GM18519 (cell line): ENCODE data around the gene TGFBR2.

Source experiments
- ATAC-seq: cut with Tn5 transposase; IDR thresholded peaks from one replicate; pipeline ENCODE4 v1.9.1; 2021; ENCODE audit warnings: mild to moderate bottlenecking, moderate library complexity; ENCODE audit not compliant: unreplicated experiment, low FRiP score

TGFBR2 gene

DNA sequence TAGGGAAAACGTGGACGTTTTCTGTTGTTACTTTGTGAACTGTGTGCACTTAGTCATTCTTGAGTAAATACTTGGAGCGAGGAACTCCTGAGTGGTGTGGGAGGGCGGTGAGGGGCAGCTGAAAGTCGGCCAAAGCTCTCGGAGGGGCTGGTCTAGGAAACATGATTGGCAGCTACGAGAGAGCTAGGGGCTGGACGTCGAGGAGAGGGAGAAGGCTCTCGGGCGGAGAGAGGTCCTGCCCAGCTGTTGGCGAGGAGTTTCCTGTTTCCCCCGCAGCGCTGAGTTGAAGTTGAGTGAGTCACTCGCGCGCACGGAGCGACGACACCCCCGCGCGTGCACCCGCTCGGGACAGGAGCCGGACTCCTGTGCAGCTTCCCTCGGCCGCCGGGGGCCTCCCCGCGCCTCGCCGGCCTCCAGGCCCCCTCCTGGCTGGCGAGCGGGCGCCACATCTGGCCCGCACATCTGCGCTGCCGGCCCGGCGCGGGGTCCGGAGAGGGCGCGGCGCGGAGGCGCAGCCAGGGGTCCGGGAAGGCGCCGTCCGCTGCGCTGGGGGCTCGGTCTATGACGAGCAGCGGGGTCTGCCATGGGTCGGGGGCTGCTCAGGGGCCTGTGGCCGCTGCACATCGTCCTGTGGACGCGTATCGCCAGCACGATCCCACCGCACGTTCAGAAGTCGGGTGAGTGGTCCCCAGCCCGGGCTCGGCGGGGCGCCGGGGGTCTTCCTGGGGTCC lies at the start of gene TGFBR2:
TSS of gene TGFBR2 (plus strand) at position 301 of the 731 bp plus-strand sequence. CDS start at position 584, 283 bp downstream.
- peak; percentile 59 for ATAC-seq

DNA sequence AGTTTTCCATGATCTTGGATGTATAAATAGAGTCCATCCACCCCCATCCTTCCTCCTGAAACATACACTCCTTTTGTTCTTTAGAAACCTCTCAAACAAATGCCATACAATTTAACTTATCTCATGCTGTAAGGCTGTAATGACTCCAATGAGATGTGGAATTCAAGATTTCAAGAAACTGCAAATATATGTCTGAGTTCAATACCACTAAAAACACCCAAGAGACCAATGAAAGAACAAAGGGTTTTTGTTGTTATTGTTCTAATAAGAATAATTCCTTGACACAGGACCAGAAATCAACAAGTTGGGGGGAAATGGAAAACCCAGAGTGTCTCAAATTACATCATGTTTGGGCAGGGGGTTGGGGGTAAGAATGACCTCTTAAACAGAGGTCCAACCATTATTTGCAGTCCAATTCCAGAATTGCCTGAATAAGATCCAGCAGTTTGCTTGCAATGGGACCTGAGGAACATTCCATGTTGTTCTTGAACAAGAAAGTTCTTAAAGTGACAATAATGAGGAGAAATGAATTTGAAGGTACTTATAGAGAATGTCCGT lies 48.6 kb upstream of the TGFBR2 start:
- ATAC-seq, result no peak

DNA sequence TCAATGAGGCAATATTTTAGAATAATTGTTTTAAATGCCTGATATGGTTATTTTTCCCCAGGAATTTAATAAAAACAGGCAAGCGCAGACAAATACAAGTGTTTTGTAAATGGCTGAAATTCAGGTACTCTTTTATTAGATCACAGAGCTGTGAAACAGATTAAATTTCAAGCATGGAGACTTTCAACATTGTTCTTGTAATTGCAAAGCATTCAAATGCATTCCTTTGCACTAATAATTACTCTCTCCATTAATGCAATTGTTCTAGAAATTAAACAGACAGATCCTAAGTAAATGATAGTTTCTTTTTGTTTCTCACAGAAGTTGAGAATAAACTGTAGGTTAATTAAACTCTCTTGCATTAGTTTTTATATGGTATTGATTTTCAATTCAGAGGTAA lies 42.4 kb upstream of the TGFBR2 start:
- no peak for ATAC-seq

DNA sequence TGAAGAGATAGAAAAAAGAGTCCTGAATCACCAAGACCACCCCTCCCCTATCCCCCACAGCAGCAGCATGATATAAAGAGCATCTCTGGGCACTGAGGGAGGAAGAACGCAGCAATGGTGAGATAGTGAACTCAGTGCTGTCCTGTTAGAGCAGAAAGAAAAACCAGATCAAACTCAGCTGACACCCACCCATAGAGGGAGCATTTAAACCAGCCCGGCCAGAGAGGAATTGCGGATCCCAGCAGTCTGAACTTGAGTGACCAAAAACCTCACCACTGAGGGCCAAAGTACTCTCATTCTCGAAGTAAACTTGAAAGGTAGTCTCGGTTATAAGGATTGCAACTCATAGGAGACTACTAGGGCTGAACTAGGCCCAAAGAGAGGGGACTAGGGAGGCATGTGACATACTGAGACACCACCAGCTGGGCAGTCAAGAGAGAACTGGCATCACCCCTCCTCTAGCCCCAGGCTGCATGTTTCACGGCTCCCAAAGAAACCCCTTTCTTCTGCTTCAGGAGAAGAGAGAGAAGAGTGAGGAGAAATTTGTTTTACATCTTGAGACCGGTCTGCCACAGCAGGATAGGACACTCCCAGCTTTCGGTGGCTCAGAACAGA lies 39.2 kb upstream of the TGFBR2 start:
- ATAC-seq, result no peak

DNA sequence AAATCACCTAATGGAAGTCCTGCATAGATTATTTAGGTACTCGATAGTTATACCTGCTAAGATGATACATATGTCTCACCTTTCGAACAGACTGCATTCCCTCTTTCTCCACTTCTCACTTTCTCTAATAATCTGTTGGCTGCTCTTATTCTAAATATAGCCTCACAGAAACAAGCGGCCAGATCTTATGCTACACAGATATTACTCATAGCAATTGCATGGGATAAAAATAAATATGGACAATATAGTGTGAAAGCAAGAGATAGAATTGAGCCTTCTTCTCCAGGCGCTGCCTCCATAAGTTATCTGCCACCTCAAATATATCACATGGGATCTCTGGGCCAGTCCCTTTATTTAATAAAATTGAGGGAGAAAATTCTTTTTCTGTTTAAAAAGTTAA lies 29.5 kb upstream of the TGFBR2 start:
- ATAC-seq, result no peak

DNA sequence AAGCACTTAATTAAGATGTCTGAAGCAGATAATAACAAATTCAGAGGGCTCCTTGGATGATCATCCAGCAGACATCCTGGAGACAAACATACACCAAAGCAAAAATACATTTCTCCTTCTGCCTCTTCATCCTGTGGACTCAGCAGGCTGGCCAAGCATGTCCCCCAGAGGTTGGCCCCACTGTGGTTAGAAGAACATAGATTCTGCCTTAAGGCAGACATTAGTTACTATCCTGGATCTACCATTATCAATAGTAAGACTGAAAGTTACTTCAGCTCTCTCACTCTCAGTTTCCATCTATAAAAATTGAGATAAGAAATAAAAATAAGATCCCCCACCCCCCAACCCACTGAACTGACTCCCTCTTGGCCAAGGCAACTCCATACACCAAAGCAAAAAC lies 28.6 kb upstream of the TGFBR2 start:
- ATAC-seq, result peak; percentile 87

DNA sequence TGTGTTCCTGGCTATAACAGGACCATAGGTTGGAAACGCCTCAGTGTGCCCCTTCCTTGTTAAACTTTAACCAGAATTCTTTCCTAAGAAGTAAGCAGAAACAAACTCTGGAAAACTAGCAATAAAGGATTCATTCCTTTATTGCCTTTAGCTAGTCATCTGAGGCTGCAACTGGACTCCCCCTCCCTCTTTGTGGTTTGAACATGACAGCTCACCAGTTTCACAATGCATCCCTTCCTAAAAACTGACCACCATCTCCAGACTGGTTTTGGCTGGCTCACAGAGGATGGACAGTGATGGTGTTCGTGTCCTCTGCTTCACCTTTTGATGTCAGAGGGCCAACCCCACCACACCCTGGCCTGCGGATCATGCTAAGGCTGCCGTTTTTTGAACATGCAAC lies 27.9 kb upstream of the TGFBR2 start:
- ATAC-seq, result no peak

DNA sequence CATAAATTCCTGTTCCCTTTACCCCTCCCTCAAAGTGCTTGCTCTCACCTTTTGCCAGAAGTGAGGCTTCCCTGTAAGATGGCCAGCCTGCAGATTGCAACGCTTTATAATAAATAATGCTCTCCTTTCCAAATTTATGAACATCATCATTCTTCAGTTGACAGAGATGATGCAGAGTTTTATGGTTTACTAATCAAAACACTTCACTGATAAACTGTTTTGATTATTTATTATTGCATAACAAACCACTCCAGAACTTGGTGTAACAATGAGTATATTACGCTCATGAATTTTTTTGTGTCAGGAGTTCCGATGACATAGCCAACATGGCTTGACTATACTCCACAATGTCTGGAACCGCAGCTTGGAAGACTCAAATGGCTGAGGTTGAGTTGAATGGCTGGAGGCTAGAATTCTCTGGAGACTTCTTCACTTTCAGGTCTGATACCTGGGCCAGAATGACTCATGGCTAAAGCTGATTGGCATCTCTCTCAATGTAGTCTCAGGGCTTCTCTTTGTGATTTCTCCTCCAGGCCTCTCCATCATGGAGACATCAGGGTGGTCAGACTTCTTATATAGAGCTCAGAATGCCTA lies 27.3 kb upstream of the TGFBR2 start:
- ATAC-seq, result no peak

DNA sequence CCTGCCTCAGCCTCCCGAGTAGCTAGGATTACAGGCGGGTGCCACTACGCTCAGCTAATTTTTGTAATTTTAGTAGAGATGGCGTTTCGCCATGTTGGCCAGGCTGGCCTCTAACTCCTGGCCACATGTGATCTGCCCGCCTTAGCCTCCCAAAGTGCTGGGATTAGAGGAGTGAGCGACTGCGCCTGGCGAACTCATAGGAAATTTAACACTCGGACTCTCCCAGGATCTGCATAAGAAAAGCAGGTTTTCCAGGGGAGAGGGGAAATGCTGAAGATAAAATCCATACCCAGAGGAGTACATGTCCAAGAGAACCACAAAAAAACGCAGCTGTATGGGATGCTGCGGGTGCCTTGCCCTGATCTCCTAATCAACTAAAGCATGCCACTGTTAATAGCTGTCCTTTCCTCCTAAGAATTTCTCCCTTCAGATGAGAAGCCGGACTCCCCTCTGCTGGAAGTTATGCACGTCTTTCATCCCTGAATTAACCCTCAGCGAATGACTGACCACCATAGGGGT lies 25.3 kb upstream of the TGFBR2 start:
- ATAC-seq, result no peak

DNA sequence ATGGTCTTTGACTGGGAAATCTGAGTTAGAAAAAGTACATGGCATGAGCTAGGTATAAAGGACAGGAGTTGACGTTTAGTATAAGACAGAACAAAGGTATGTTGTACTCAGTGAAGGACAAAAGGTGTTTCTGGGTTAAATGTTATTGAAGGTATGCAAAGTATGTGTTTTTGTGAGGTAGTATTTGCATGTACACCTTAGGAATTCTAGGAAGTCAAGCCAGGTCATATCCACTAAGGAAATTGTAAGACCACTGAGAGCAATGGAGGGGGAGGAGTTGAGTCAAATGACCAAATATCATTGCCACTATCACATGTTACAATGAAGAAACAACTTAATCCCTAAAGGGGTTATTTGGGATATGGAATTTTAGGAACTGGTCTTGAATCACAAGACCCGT lies 24.4 kb upstream of the TGFBR2 start:
- no peak for ATAC-seq

DNA sequence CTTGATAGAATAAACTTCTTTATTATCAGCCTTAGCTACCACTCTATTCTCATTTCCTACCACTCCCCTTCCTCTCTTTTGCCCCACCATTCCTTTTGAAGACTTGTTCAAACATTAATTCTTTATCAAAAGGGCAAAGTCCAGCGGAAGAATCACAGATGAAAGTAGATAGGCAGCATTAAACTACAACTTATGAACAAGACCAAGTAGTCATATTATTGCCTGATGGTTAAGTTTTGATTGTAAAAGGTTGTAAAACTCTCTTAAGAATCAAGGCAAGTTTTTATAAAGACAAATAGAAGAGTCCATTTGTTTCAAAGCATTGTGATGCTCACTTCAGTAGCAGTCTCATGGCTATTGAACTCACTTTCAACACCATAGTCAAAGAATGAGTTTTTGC lies 22.4 kb upstream of the TGFBR2 start:
- no peak for ATAC-seq

DNA sequence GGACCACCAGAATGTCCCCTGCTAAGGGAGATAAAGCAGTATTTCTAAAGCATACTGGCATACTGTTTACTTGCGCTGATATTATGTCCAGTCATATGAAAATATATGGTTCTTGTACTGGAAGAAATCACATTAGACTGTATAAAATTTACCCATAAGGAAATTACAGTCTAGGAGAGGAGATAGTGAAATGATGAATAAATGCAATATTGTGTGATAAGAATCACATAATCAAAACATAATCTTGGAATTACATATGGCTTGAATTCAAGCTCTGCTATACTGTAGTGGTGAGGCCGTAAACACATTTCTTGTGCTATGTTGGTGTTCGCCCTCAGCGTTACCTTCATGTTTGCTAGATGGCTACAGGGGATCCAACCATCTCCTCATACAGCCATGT lies 20.7 kb upstream of the TGFBR2 start:
- no peak for ATAC-seq

DNA sequence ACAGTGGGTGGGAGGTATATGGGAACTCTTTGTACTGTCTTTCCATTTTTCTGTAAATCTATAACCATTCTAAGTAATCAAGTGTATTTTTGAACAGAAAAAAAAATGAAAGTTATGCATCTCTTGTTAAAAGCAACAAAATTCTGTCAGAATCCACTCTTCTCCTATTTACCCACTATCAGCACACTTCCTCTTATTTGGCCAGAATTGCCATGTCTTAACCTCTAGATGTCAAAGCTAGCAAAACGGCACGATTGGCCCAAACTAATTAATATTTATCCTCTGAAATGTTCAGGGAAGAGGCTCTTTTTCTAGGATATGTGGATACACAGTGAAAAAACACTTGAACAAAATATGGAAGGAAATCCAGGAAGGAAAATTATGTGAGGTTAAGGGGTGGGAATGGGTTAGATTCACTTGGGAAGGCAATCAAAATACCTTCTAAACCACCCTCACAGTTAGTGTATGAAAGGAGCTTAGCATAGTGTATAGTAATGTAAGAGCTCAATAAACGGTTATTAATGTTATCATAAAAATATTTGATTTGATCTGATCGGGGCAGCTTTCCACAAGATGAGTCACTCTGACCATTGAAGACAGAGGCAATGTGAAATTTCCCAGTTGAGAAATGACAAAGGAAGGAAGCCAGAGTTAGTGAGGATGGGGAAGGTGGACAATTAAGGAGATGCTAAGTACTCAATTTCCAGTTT lies 20.1 kb upstream of the TGFBR2 start:
- ATAC-seq, result no peak

DNA sequence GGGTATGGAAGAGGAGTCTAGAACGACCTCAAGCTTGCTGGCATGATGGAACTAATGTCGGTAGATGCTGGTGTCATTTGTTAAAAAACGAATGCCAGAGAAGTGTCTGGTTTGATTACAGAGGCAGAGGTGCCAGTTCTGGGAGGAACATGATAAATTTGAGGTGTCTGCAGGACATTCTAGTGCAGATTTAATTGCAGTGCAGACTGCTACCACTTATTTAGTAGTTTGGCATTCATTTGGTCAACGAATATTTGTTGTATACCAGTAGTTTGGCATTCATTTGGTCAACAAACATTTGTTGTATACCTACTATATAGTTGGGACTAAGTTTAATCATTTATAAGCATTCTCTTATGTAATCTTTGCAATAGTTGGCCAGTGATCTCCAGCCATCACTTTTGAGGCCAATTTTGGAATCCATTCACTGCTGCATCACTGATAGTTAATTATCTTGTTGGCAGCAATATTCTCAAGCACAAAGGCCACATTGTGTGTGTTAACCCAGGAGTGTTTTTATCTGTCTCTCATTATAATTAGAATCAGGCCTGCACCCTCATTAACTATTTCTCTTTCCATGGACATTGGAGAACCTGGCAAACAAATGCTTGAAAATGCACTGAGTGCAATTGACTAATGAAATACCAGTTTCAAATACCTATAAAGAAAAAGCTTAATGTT lies 19.5 kb upstream of the TGFBR2 start:
- ATAC-seq, result no peak

DNA sequence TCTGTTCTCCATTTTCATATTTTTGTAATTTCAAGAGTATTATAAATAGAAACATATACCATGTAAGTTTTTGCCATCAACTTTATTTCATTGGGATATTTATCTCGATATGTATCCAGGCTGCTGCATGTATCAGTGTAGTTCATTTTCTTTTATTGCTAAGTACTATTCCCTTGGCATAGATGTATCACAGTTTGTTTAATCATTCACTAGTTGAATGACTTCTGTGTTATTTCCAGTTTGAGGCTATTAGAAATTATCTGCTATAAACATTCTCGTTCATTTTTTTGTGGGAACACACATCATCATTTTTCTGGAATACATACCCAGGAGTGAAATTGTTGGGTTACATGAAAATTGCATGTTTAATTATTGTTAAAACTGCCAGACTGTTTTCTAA lies 18.5 kb upstream of the TGFBR2 start:
- ATAC-seq, result no peak

DNA sequence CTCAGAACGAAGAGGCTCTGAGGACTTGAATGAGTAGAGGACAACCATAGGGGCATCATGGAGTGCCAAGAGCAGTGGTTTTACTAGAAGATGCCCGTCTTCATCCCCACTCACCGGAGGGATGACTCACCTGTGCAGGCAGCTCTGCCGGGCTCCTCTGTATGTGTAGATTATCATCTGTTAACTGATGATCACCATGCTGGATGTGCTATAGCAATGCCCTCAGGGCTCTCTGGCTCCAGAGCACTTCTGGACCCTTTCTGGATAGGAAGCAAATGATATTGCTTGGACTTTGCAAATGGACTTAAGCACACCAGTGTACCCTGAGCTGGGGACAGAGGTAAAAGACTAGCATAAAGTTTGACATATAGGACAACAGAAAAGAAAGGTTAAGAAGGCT lies 10.2 kb upstream of the TGFBR2 start:
- ATAC-seq, result no peak

DNA sequence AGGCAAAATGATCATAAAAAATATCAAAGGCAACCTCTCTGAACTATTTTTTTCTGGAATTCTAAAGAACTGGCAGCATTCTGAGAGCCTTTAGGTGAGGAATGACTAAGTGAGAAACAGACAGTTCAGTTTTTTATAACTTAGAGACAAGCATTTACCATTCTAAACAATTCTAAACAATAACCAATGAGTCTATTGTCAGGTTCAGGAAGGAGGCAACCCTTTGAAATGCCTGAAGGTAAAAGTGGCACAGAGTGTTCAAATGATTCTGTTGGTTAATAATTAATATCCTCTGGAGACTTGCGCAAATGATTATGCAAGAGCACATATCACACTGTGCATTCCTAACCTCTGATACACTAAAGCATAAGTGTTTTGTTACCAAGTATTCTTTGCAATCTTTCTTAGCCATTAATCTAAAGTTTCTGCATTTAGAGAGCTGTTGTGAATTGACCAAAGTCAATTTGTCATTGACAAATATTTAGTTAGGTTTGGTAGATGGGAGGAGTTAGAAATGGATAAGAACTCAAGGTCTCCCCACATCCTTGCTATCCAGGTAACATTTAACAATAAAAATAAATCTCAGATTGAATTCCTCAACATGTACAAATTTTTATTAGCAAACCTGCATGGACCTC lies 9.2 kb upstream of the TGFBR2 start:
- no peak for ATAC-seq

DNA sequence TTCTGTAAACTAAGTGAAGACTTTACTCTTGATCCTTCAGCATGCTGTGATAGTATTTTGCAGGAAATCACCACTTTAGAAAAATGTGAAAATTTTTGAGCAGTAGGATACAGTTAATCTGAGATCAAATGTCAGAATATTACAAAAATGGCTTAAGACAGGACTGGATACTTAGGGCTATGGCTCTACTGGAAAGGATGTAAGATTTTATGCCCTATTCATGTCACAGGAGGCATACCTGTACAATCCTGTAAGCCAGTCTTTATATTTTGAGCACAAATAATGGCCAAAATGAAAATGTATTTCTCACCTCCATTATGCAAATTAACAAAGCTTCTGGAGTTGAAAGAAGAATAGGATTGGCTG lies 8.6 kb upstream of the TGFBR2 start:
- no peak for ATAC-seq

DNA sequence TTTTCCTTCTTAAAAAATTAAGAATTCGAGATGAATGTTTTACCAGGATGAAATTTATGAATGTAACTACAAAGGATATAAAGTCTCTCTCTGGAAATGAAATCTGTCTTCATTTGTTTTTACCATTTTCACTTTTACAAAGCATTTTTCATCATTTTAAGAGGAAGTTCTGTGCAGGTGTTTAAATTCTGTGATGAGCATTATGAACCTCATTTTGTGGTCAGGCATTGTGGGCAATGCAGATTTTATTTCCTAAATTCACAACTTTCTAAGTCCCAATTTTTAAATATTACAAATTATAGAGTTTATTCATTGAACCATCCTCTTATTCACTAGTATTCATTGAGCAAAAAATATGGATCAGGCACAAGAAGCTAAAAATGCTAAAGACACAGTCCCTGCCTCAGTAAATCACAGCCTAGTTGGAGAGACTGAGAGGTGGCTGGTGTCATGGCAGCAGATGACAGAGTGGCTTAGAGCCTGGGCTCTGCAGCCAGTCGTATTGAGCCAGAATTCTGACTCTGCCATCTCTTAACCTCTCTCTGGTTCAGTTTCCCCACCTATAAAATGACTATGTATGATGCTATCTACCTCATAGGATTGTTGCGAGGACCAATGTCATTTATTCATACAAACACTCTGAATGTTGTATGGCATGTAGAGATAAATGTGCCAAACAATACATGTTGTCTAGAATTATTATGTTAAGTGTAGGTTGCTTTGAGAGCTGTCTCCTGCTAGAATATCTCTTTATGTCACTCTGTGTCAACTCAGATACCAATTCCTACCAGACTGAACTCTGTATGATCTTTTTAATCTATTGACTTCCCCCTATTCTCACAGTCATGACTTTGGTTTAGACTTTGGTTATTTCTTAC lies 7.5 kb upstream of the TGFBR2 start:
- ATAC-seq, result no peak
